Kidney (tissue), 14 donors: ENCODE measurements around the gene USP36. TPM values are rescaled to one million over a fixed set of nuclear protein-coding genes. Genes with fewer than 3 reads are reported as not detected.

Source experiments
- DNase-seq, 5 donors: peaks; one replicate each; pipeline ENCODE4 v3.0.0-alpha.2; 2013 to 2020
- FAIRE-seq: peaks from 2 replicates; lab custom pipeline; 2012; peaks lifted over from hg19 to GRCh38; lab: Jason Lieb, UNC
- H3K27ac ChIP-seq, 2 donors: one replicate each; pipeline ENCODE4 v1.7.0; 2013; ENCODE audit warnings: low read depth in 2 of 2, low read length in 2 of 2, inconsistent platforms in 1 of 2
- H3K27me3 ChIP-seq: one replicate; pipeline ENCODE4 v1.7.1; 2013; ENCODE audit warnings: low read length, inconsistent platforms; ENCODE audit not compliant: control insufficient read depth, insufficient read depth
- H3K36me3 ChIP-seq, 3 donors: one replicate each; pipeline versions ENCODE4 v1.7.0 to v1.7.1; 2013; ENCODE audit warnings: low read length in 3 of 3, control low read depth in 1 of 3, inconsistent platforms in 1 of 3; ENCODE audit not compliant: insufficient read depth in 3 of 3, control insufficient read depth in 2 of 3
- H3K4me1 ChIP-seq, 3 donors: one replicate each; pipeline versions ENCODE4 v1.7.0 to v1.7.1; 2013; ENCODE audit warnings: low read length in 3 of 3, inconsistent platforms in 1 of 3, low read depth in 1 of 3; ENCODE audit not compliant: control insufficient read depth in 2 of 3, insufficient read depth in 2 of 3
- H3K4me3 ChIP-seq, 3 donors: one replicate each; pipeline versions ENCODE4 v1.7.0 to v1.8.1; 2013; ENCODE audit warnings: low read length in 3 of 3, control low read depth in 1 of 3, inconsistent platforms in 1 of 3
- H3K9ac ChIP-seq, 3 donors: one replicate each; pipeline versions ENCODE4 v1.7.0 to v1.7.1; 2013; ENCODE audit warnings: low read length in 3 of 3, control low read depth in 1 of 3, inconsistent platforms in 1 of 3
- H3K9me3 ChIP-seq, 3 donors: one replicate each; pipeline versions ENCODE4 v1.7.0 to v1.7.1; 2013; ENCODE audit warnings: low read length in 3 of 3, control low read depth in 1 of 3, inconsistent platforms in 1 of 3; ENCODE audit not compliant: control insufficient read depth in 2 of 3, insufficient read depth in 1 of 3
- intact Hi-C: fragments of 100-400 bp; cut with DNase I; formaldehyde crosslinking; loops from one replicate; pipeline ENCODE4 v1.11.1; 2022
- polyA plus RNA-seq: library from polyadenylated mRNA; stranded (reverse); fragments of 350-450 nt; fragmentation: Illumina TruSeq; extraction: RNeasy Lipid Tissue Mini Kit (QIAGEN cat#74804); gene quantifications from one replicate; pipeline ENCODE4 v1.2.3, GENCODE V29; 2014; ENCODE audit warnings: low read depth, low replicate concordance; ENCODE audit not compliant: insufficient read depth
- total RNA-seq: library from RNA; stranded (reverse); fragmentation: NEBNext Ultra II Directional; extraction: Animal tissue kit (Norgen Biotek cat#: 25700); gene quantifications from one replicate; pipeline ENCODE4 v1.2.1, GENCODE V29; 2021
- TF ChIP-seq, protein P1 (sequence below): IDR thresholded peaks from 3 replicates; pipeline ENCODE4 v1.5.1; 2012; ENCODE audit warnings: mild to moderate bottlenecking, moderate library complexity, borderline replicate concordance; ENCODE audit not compliant: insufficient read depth; ENCODE audit errors: extremely low read depth
- donor health status: control.
- donor health status: control.
- donor health status: control.
- donor health status: control.
- donor health status: control.
- donor health status: DM: yes; HTN: yes; CAD: no.
- donor health status: Normal renal cell carcinoma (clear cell type).

Gene USP36
- total and polyA plus RNA-seq, 2 donors from 2014 or later, result 17.0 to 66.2 TPM

DNA sequence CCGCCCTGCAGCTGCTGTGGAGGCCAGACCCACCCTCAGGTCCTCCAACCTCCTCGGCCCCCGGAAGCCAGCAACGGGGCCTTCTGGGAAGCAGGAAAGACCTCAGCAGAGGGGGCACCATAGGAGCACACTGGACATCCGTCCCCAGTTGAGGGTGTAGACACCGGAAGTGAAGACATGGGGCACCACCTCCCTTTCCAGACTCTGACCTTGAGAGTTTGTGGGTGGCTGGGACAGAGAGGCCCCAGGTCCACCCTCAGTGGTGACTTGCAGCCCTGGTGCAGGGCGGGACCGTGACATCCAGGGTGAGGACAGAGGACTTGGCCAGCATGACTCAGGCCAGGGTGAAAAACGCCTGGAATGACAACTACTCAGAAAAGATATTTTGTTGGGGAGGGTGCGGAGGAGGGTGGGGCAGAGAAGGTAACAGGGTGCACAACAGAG lies 42.5 kb upstream of the USP36 start:
- no peaks in the 10 kb centered on the region for H3K36me3 ChIP-seq
- no peaks in the 10 kb centered on the region for H3K27me3 ChIP-seq
- H3K9me3 ChIP-seq, result no peaks in the 10 kb centered on the region
- peak overlapping the region in 1 of 3 donors; percentile 51 for H3K9ac ChIP-seq
- H3K27ac ChIP-seq, result peak overlapping the region; percentile 77 to 91
- peak in 1 of 5 donors; percentile 94 for DNase-seq
- no peak overlapping the region for H3K4me3 ChIP-seq
- intact Hi-C loops, result no loop called here
- TF ChIP-seq, protein P1, sequence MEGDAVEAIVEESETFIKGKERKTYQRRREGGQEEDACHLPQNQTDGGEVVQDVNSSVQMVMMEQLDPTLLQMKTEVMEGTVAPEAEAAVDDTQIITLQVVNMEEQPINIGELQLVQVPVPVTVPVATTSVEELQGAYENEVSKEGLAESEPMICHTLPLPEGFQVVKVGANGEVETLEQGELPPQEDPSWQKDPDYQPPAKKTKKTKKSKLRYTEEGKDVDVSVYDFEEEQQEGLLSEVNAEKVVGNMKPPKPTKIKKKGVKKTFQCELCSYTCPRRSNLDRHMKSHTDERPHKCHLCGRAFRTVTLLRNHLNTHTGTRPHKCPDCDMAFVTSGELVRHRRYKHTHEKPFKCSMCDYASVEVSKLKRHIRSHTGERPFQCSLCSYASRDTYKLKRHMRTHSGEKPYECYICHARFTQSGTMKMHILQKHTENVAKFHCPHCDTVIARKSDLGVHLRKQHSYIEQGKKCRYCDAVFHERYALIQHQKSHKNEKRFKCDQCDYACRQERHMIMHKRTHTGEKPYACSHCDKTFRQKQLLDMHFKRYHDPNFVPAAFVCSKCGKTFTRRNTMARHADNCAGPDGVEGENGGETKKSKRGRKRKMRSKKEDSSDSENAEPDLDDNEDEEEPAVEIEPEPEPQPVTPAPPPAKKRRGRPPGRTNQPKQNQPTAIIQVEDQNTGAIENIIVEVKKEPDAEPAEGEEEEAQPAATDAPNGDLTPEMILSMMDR, result no peak
- H3K4me1 ChIP-seq, result peaks cover 0 to 29% (median 4%) of the 10 kb centered on the region in 3 donors
- FAIRE-seq, result no peak

DNA sequence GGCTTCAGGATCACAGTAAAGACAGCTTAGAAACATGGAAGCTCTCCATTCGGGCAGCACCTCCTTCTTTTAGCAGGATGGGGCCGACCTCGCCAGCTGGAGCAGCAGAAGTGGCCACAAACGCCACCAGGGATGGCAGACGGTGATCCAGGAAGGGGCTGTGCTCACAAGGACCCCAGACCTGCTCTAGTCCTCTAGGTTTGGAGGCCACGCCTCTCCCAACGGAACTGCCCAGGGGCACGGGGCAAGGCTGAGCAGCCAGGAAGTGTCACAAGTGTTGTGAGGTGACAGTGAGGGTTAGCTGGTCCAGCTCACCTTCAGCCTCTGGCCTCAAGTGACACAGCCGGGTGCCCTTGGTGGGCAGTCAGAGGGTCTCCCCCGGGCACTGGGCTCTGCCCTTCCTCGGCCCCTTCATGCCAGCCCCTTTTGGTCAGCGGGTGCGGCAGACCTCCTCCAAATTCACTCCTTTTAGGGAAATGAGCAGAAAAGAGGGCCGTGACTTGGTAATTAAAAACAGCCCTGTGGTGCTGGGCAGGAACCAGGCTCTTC lies 42.0 kb upstream of the USP36 start:
- no peaks in the 10 kb centered on the region for H3K27me3 ChIP-seq
- peak overlapping the region in 1 of 3 donors; percentile 51 for H3K9ac ChIP-seq
- TF ChIP-seq, protein P1, result no peak
- FAIRE-seq (no peak), DNase-seq (peak in 1 of 5 donors; percentile 82)
- H3K4me3 ChIP-seq, result no peak overlapping the region
- no peaks in the 10 kb centered on the region for H3K36me3 ChIP-seq
- peaks cover 0 to 29% (median 4%) of the 10 kb centered on the region in 3 donors for H3K4me1 ChIP-seq
- peak overlapping the region; percentile 77 to 91 for H3K27ac ChIP-seq
- H3K9me3 ChIP-seq, result no peaks in the 10 kb centered on the region
- intact Hi-C loops, result no loop called here

DNA sequence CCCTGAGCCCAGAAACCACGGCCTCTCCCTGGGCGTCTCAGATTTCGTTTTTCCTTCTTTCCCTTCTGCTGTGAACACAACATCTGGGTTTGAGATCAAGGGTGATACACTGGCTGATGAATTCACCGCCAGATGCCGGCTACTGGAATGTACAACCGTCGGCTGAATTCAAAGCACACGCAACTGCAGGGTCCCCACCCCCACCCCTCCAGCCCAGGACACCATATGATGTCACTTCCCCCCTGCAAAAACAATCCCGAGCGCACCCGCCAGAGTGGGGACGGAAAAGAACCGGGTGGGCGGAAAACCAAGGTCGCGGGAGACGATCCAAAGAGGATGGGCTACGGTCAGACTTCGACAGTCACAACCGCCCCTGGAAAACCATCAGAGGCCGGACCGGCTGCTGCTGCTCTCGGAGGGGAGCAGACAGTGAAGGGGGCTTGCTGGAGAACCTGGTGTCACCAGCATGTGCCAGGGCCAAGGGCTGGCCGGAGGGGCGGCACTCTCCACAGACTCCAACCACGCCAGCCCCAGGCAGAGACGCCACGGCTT lies 39.1 kb upstream of the USP36 start:
- FAIRE-seq, result no peak
- Histone ChIP-seq H3K27me3 (no peaks in the 10 kb centered on the region), H3K36me3 (no peaks in the 10 kb centered on the region), H3K9me3 (no peaks in the 10 kb centered on the region), H3K27ac (peak overlapping the region; percentile 61 to 89), H3K4me1 (peaks cover 0 to 29% (median 6%) of the 10 kb centered on the region in 3 donors), H3K9ac (peak overlapping the region in 1 of 3 donors; percentile 58), H3K4me3 (no peak overlapping the region)
- TF ChIP-seq, protein P1, result no peak
- peak; percentile 70 to 93 (median 88) for DNase-seq
- intact Hi-C loops, result no loop called here
